GM21576 (cell line): ENCODE results near the gene CLSTN2.

Experiments
- ATAC-seq: cut with Tn5 transposase; IDR thresholded peaks from one replicate; pipeline ENCODE4 v1.9.1; 2021; ENCODE audit warnings: mild to moderate bottlenecking, moderate library complexity; ENCODE audit not compliant: unreplicated experiment

Gene CLSTN2

GRCh38 chr3:140176526-140176925, 241.5 kb downstream of the CLSTN2 start:
- ATAC-seq: no peak

- ATAC-seq: no peak
These were observed 243.0 kb downstream of the CLSTN2 start for GRCh38 chr3:140177943-140178342.

- no peak for ATAC-seq
These were observed 243.5 kb downstream of the CLSTN2 start for GRCh38 chr3:140178482-140178881.

- ATAC-seq: no peak
These were observed 245.6 kb downstream of the CLSTN2 start for GRCh38 chr3:140180603-140181002.

GRCh38 chr3:140185375-140185774, 250.4 kb downstream of the CLSTN2 start:
- no peak for ATAC-seq

GRCh38 chr3:140186421-140186920, 251.5 kb downstream of the CLSTN2 start:
- no peak for ATAC-seq

GRCh38 chr3:140187028-140187427, 252.0 kb downstream of the CLSTN2 start:
- ATAC-seq: no peak

GRCh38 chr3:140187656-140188221, 252.8 kb downstream of the CLSTN2 start:
- ATAC-seq: no peak

GRCh38 chr3:140188285-140188684, 253.3 kb downstream of the CLSTN2 start:
- ATAC-seq: no peak

- ATAC-seq: no peak
These were observed 254.3 kb downstream of the CLSTN2 start for GRCh38 chr3:140189267-140189666.

- ATAC-seq: no peak
These were observed 255.0 kb downstream of the CLSTN2 start for GRCh38 chr3:140189976-140190375.

- no peak for ATAC-seq
These were observed 262.0 kb downstream of the CLSTN2 start for GRCh38 chr3:140196970-140197369.

- no peak for ATAC-seq
These were observed 263.3 kb downstream of the CLSTN2 start for GRCh38 chr3:140198242-140198641.

GRCh38 chr3:140199008-140199407, 264.0 kb downstream of the CLSTN2 start:
- ATAC-seq: no peak

- ATAC-seq: no peak
These were observed 264.8 kb downstream of the CLSTN2 start for GRCh38 chr3:140199743-140200142.

GRCh38 chr3:140203510-140203909, 268.5 kb downstream of the CLSTN2 start:
- no peak for ATAC-seq

GRCh38 chr3:140204271-140204984, 269.4 kb downstream of the CLSTN2 start:
- ATAC-seq: no peak

GRCh38 chr3:140205598-140205997, 270.6 kb downstream of the CLSTN2 start:
- no peak for ATAC-seq

GRCh38 chr3:140206196-140207040, 271.4 kb downstream of the CLSTN2 start:
- no peak for ATAC-seq

- no peak for ATAC-seq
These were observed 272.6 kb downstream of the CLSTN2 start for GRCh38 chr3:140207541-140207940.

- ATAC-seq: no peak
These were observed 281.3 kb downstream of the CLSTN2 start for GRCh38 chr3:140216249-140216648.

GRCh38 chr3:140219291-140219690, 284.3 kb downstream of the CLSTN2 start:
- no peak for ATAC-seq
